ENCODE measurements around the gene RNF152. TPM values are rescaled to one million over a fixed set of nuclear protein-coding genes. Genes with fewer than 3 reads are reported as not detected.

Gene RNF152
- total RNA-seq, 1 donor from 2014 or later = 45.7 TPM

GRCh38 chr18:61882296-61883004 is 10.4 kb downstream of the RNF152 start:
- H3K27ac ChIP-seq = no peak overlapping the region
- no peaks in the 10 kb centered on the region for H3K9me3 ChIP-seq
- intact Hi-C loops (cut with DNase I) = no loop called here
- no peak overlapping the region for H3K4me3 ChIP-seq
- TF ChIP-seq CTCF (IDR thresholded peaks at IDR 0.05) = no peak
- TF ChIP-seq POLR2A (IDR thresholded peaks at IDR 0.05) = no peak
- TF ChIP-seq POLR2AphosphoS5 (IDR thresholded peaks at IDR 0.05; ENCODE audit: insufficient read depth in 1 of 2, low read depth in 1 of 2) = no peak
- DNase-seq (ENCODE audit: extremely low spot score in 2 of 2) = no peak
- peaks cover 9% of the 10 kb centered on the region for H3K4me1 ChIP-seq
- no peaks in the 10 kb centered on the region for H3K27me3 ChIP-seq
- peaks cover 0 to 7% of the 10 kb centered on the region in 2 donors for H3K36me3 ChIP-seq

DNA sequence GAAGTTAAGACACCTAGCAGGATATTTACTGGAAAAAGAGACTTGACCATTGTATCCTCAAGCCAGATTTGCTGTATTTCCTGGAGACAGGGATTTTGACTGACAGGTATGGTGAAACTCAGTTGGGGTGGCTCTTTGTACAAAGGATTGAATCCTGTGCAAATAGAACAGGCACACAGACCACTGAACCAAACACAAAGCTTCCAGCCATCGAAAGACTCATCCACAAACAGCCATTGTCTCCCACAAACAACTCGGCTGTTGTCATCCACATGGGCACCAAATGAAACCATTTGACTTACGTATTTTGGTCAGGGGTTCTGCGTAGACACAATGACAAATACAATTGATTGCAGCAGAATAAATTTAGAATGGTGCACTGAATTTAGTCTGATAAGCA is 15.9 kb downstream of the RNF152 start:
- Histone ChIP-seq H3K9me3 (no peaks in the 10 kb centered on the region), H3K4me3 (no peak overlapping the region), H3K27me3 (no peaks in the 10 kb centered on the region), H3K36me3 (peaks cover 0 to 7% of the 10 kb centered on the region in 2 donors), H3K4me1 (no peaks in the 10 kb centered on the region), H3K27ac (no peak overlapping the region)
- TF ChIP-seq POLR2AphosphoS5 (IDR thresholded peaks at IDR 0.05; ENCODE audit: insufficient read depth in 1 of 2, low read depth in 1 of 2) = no peak
- TF ChIP-seq CTCF (IDR thresholded peaks at IDR 0.05) = no peak
- no peak for TF ChIP-seq POLR2A (IDR thresholded peaks at IDR 0.05)
- DNase-seq (ENCODE audit: extremely low spot score in 2 of 2) = no peak
- intact Hi-C loops (cut with DNase I) = no loop called here

DNA sequence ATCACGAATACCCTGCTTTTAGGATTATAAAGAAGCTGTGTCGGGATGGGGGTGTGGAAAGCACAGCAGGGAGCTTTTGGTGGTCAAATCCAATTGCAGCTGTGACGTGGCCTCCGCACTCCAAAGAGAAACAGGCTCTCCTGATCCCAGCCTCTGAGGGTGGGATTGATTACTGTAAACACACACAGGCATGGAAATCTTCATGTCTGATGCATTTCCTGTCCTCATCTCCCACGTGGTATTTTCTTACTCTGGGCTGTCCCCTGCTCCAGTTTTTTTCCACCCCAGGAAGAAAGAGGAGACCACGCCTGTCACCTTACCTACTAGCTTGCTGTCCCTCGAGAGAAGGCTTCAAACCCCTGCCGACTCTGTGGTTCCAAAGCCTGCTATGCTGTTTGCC is 22.7 kb downstream of the RNF152 start:
- H3K27me3 ChIP-seq = no peaks in the 10 kb centered on the region
- TF ChIP-seq POLR2A (IDR thresholded peaks at IDR 0.05) = no peak
- no peak for TF ChIP-seq POLR2AphosphoS5 (IDR thresholded peaks at IDR 0.05; ENCODE audit: insufficient read depth in 1 of 2, low read depth in 1 of 2)
- TF ChIP-seq CTCF (IDR thresholded peaks at IDR 0.05) = no peak
- H3K27ac ChIP-seq = no peak overlapping the region
- H3K4me3 ChIP-seq = no peak overlapping the region
- no peaks in the 10 kb centered on the region for H3K36me3 ChIP-seq
- intact Hi-C loops (cut with DNase I) = no loop called here
- peaks cover 6% of the 10 kb centered on the region for H3K4me1 ChIP-seq
- H3K9me3 ChIP-seq = no peaks in the 10 kb centered on the region
- no peak for DNase-seq (ENCODE audit: extremely low spot score in 2 of 2)

- no peak overlapping the region for H3K27ac ChIP-seq
- H3K4me1 ChIP-seq = peaks cover 6% of the 10 kb centered on the region
- no peaks in the 10 kb centered on the region for H3K9me3 ChIP-seq
- DNase-seq (ENCODE audit: extremely low spot score in 2 of 2) = no peak
- no peak overlapping the region for H3K4me3 ChIP-seq
- TF ChIP-seq POLR2A (IDR thresholded peaks at IDR 0.05) (no peak), CTCF (IDR thresholded peaks at IDR 0.05) (no peak), POLR2AphosphoS5 (IDR thresholded peaks at IDR 0.05; ENCODE audit: insufficient read depth in 1 of 2, low read depth in 1 of 2) (no peak)
- H3K27me3 ChIP-seq = no peaks in the 10 kb centered on the region
- no peaks in the 10 kb centered on the region for H3K36me3 ChIP-seq
- intact Hi-C loops (cut with DNase I) = no loop called here
Measured at GRCh38 chr18:61869636-61870035, 23.2 kb downstream of the RNF152 start.

DNA sequence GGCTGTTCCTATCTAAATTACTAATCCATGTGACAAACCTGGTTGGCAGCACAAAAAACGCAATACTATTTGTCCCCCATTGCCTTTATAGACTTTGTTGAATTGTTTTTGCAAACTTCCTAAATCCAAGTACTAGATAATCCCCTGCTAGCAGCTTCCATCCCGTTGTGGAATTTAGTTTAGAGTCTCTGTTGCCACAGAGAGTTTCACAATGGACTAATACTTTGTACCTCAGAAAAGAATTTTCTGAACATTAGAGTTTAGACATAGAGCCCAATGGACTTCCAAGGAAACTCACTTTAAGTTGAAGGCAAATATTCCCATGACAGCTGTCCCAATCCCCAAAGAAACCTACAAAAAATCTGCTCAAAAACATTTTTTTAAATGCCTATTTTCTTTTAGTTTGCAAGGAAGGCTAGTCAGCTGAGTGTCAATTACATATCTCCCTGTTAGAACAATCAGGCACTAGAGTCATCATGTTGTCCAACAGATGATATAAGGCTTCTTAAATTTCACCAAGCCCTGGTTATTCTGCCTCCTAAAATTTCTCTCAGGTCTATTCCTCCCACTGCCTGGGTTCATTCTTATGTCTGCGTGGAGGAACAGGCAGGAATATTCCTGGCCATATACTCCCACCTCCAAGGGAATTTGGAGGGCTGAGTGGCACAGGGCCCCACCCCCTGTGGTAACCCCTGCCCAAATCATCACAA is 27.2 kb downstream of the RNF152 start:
- DNase-seq (ENCODE audit: extremely low spot score in 2 of 2) = no peak
- Histone ChIP-seq H3K27me3 (no peaks in the 10 kb centered on the region), H3K36me3 (no peaks in the 10 kb centered on the region), H3K9me3 (no peaks in the 10 kb centered on the region), H3K4me1 (peaks cover 6% of the 10 kb centered on the region), H3K4me3 (no peak overlapping the region), H3K27ac (no peak overlapping the region)
- intact Hi-C loops (cut with DNase I) = no loop called here
- no peak for TF ChIP-seq POLR2AphosphoS5 (IDR thresholded peaks at IDR 0.05; ENCODE audit: insufficient read depth in 1 of 2, low read depth in 1 of 2)
- TF ChIP-seq CTCF (IDR thresholded peaks at IDR 0.05) = no peak
- TF ChIP-seq POLR2A (IDR thresholded peaks at IDR 0.05) = no peak
